GM10847 (cell line): Measurements from ENCODE around the gene DMD.

Experiments used
- POLR2A ChIP-seq: IDR thresholded peaks from 2 replicates; pipeline ENCODE4 v1.6.1; 2011; ENCODE audit not compliant: insufficient read length; ENCODE audit errors: extremely low read depth

Gene DMD

DNA sequence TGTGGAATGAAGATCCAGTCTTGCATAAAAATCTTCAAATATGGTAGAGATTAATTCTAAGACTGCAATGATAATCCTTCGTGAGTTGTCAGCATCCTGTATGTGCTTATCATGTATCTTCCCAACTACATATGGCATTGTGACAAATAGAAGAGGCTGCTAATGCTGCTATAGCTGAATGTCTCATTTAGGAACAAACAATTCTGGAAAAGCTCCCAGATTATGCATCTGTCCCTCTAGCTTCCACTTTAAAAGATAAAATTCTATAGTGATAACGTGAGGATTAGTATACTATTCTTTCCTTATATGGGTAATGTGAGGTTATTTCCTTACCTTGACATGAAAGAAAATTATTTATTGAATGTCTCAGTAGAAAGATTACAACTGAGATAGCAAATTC, 930.9 kb downstream of the DMD start:
- TF ChIP-seq POLR2A, result no peak

GRCh38 chrX:32276153-32276552, 935.2 kb downstream of the DMD start:
- no peak for TF ChIP-seq POLR2A

DNA sequence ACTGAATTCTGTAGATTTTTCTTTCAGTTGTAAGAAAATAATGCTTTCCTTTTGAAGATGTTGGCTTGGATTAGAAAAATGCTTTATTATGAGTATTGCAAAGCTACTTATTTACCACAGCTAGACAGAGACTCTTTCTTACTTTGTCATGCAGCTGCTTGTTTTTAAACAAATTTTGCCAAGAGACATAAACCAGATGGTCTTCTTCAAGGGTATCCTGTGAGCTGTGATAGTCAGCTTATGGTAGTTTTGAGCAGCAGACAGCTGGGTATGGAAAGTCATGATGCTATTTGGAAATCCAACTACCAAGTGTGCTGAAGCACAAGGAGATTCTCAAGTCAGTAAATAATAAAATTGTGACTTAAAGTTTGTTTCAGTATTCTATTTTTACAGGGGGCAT, 941.5 kb downstream of the DMD start:
- TF ChIP-seq POLR2A, result no peak

- TF ChIP-seq POLR2A, result no peak
Measured at GRCh38 chrX:32268207-32268606, 943.1 kb downstream of the DMD start.

DNA sequence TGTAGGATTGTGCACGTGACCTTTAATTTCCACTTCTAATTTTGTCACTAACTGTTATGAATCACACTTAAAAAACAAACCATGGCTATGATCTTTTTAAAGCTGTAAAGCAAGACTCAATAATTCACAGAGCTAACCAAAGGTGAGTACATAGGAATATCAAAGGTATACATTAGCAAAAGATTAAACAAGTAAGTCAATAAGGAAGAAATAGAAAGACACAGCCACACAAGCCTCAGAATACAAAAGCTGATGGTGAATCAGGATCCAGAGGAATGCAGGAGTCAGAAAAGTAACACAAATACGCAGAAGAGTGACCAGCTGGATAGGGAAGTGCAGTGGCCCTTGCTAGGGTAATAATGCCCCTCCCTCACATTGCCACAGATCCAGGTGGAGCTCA, 943.6 kb downstream of the DMD start:
- no peak for TF ChIP-seq POLR2A

- TF ChIP-seq POLR2A, result no peak
Measured at GRCh38 chrX:32195611-32196010, 1015.7 kb downstream of the DMD start.

GRCh38 chrX:32191316-32191715, 1020.0 kb downstream of the DMD start:
- no peak for TF ChIP-seq POLR2A

DNA sequence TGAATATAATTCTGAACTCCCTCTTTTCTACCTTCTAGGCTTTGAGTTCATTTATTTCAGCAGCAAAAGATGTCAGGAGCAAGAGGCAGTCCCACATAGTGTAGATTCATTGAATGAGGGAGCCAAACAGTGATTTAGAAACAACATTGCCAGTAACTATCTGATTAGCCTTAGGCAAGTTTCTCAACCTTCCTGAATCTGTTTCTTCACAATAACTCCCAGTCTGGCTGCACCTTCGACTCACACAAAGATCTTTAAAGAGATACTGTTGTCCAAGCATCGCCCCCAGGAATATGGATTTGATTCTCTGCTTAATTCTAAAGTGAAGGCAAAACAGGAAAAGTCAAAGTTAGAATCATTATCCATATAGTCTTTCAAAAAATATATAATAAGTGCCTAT, 1026.2 kb downstream of the DMD start:
- no peak for TF ChIP-seq POLR2A

GRCh38 chrX:32183066-32183465, 1028.3 kb downstream of the DMD start:
- TF ChIP-seq POLR2A, result no peak

DNA sequence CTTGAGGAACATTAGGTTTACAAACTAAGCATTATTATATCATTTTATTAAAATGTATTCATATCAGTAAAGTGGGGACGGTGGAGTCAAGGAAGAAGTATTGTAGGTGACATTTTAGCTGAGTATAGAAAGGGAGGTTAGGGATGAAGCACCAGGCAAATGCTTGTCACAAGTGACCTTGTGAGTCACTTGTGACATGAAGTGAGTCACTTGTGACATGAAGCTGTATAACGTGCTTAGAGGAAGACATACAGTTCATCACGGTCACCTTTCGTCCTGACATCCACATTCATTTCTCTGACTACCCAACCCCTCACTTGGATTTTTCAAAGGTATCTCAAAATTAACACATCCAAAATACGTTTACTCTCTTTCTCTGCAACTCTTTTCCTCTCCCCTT, 1034.8 kb downstream of the DMD start:
- TF ChIP-seq POLR2A, result no peak

DNA sequence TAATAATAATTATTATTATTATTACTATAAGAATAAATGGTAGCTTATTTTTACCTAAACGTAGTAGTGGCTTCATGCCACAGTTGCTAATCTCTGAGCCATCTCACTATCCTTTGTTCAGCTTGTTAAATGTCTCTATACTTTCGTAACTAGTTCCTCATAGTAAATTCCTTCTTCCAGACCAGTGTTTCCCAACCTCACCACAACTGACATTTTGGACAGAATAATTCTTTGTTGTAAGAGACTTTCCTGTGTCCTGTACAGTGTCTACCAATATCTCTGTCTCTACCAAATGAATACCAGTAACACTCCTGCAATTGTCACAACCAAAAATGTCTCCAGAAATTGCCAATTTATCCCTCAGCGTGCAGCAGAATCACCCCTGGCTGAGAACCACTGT, 1040.9 kb downstream of the DMD start:
- no peak for TF ChIP-seq POLR2A

DNA sequence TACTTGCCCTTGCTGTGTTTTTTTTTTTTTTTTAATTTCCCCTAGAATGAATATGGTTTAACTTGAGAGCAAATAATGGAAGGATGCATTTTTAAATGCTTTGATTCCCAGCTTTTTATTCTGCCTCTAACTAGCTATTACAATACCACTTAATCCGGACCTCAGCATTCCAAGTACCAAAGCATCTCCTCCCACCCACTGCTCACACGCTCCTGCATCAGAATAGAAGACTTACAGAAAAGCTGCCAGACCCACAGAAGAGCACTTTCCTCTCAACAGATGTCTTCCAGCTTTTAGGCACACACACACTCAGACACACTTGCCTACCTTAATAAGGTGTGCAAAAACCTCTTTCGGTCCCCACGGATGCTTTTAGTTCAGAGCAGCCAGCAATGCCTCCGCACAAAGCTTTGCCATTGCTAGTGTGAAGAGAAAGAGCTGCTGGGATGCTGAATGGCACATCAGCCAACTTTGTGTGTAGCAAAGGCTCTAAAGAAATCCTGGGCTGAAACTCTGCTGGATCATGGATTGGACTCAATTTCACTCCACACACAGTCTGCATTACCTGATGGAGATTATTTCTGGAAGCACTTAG, 1056.2 kb downstream of the DMD start:
- TF ChIP-seq POLR2A, result no peak

DNA sequence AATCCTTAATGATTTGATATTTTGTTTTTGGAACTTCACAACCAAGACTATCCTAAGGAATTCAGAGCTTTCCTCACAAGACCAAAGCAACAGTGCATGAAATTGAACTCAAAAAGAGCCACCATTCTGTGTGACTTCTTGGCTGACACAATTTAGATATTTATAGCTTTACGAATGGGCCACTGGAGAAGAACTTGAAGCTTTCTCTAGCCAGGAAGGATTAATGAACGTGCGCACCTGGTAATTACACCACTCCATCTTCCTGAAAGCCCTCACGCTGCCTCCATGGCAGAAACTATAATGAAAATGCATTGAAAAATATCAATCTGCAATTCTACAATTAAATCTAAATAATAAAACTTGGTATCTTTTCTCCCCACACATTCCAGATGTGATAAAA, 1057.8 kb downstream of the DMD start:
- no peak for TF ChIP-seq POLR2A

GRCh38 chrX:32150141-32150540, 1061.2 kb downstream of the DMD start:
- TF ChIP-seq POLR2A, result no peak

DNA sequence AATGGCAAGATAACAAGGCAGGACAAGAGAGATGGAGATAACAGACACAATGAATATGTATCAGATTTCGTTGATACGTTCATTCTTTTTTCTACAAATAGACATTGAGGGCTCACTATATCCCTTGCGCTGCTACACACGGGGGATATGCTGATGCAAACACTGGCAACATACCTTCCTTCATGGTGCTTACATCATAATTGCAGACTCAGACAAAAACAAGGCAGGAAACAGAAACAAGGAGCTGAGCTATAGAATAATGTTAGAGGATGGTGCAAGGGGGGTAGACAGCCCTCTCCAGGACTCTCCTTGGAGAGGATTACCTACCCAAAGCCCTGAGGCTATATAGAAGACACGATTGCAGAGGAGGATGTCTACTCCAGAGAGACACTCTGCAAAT, 1069.5 kb downstream of the DMD start:
- no peak for TF ChIP-seq POLR2A

- no peak for TF ChIP-seq POLR2A
Measured at GRCh38 chrX:32139476-32139875, 1071.9 kb downstream of the DMD start.

DNA sequence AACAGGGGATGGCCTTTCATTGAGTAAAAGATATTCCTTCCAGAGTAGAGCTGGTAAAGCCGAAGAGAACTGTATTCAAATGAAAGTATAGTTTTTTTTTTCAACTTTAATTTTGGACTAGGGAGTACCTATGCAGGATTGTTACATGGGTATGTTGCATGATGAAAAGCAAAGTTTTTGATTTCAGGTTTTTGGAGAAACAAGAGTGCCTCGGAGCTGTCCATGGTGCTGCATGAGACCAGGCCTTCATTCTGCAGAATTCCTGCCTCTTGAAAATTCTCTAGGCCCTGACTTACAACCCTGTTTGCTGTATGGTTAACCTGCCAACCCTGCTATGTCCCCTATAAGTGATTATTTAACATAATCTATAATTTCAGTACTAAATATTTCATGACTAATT, 1073.8 kb downstream of the DMD start:
- TF ChIP-seq POLR2A, result no peak

- TF ChIP-seq POLR2A, result no peak
Measured at GRCh38 chrX:32126997-32127396, 1084.4 kb downstream of the DMD start.

- TF ChIP-seq POLR2A, result no peak
Measured at GRCh38 chrX:32118832-32119231, 1092.5 kb downstream of the DMD start.

DNA sequence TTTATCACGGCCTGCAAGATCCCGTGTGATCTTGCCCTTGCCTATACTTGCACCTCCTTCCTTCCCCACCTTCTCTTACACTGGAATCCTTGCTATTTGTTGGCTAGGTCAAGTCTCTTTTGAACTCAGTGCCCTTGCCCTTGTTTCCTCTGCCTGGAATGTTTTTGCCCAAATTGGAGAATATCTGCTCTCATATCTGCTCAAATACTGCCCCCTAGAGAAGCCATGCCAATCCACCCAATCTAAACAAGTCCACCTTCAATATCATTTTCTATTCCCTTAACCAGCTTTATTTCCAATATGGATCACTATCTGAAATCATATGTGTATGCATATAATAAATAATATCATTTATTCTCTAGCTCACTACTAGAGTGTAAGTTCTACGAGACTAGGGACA, 1095.3 kb downstream of the DMD start:
- TF ChIP-seq POLR2A, result no peak
